Testis (tissue), 3 donors: ENCODE measurements around the gene PET100. TPM values are rescaled to one million over a fixed set of nuclear protein-coding genes. Genes with fewer than 3 reads are reported as not detected.

Experiments used
- DNase-seq: peaks from one replicate; pipeline ENCODE4 v3.0.0-alpha.2; 2019
- H3K27ac ChIP-seq, 2 donors: fragments of 200-600 bp; sonication (generic); one replicate each; pipeline ENCODE4 v1.5.1; 2019
- H3K27me3 ChIP-seq: fragments of 200-600 bp; sonication (generic); one replicate; pipeline ENCODE4 v1.5.1; 2019
- H3K36me3 ChIP-seq: fragments of 200-600 bp; sonication (generic); one replicate; pipeline ENCODE4 v1.5.1; 2017; ENCODE audit warnings: low read depth; ENCODE audit errors: missing control alignments
- H3K4me1 ChIP-seq: fragments of 200-600 bp; sonication (generic); one replicate; pipeline ENCODE4 v1.5.1; 2019
- H3K4me3 ChIP-seq, 2 donors: fragments of 200-600 bp; sonication (generic); one replicate each; pipeline ENCODE4 v1.5.1; 2017 to 2019
- H3K9me3 ChIP-seq: fragments of 200-600 bp; sonication (generic); one replicate; pipeline ENCODE4 v1.5.1; 2017
- POLR2A ChIP-seq: fragments of 450-650 bp; IDR thresholded peaks from one replicate; pipeline ENCODE4 v1.6.1; 2017; ENCODE audit warnings: antibody characterized with exemption, mild to moderate bottlenecking, moderate library complexity
- WGBS, 2 donors: methylation state at CpG; one replicate each; pipeline ENCODE4 v1.1.5; 2018; 5-methylcytosine and 5-hydroxymethylcytosine counted together
- intact Hi-C: fragments of 100-400 bp; cut with DNase I; formaldehyde crosslinking; loops from one replicate; pipeline ENCODE4 v1.15.1; 2023; ENCODE audit warnings: low total_unique reads
- polyA plus RNA-seq: library from polyadenylated mRNA; stranded (reverse); fragments of 350-450 nt; fragmentation: Illumina TruSeq; extraction: RNeasy Lipid Tissue Mini Kit (QIAGEN cat#74804); gene quantifications from one replicate; pipeline ENCODE4 v1.2.3, GENCODE V29; 2014; ENCODE audit warnings: low read depth, low replicate concordance; ENCODE audit not compliant: insufficient read depth
- total RNA-seq, 2 donors: library from RNA; depleted of rRNA; stranded (reverse); fragments of >200 nt; gene quantifications; one replicate each; pipeline ENCODE4 v1.2.3, GENCODE V29; 2016
- TF ChIP-seq, protein P1 (sequence below), 3 experiments: fragments of 450-650 bp in 2 of 3; fragments of 200-600 bp in 1 of 3; sonication (generic) in 1 of 3; IDR thresholded peaks; one replicate each; pipeline ENCODE4 v1.5.1; 2016 to 2019; ENCODE audit warnings: antibody characterized with exemption in 3 of 3, mild to moderate bottlenecking in 2 of 3, moderate library complexity in 1 of 3

Gene PET100
- total and polyA plus RNA-seq, 3 donors from 2014 or later: 25.3 to 64.0 (median 26.9) TPM

DNA sequence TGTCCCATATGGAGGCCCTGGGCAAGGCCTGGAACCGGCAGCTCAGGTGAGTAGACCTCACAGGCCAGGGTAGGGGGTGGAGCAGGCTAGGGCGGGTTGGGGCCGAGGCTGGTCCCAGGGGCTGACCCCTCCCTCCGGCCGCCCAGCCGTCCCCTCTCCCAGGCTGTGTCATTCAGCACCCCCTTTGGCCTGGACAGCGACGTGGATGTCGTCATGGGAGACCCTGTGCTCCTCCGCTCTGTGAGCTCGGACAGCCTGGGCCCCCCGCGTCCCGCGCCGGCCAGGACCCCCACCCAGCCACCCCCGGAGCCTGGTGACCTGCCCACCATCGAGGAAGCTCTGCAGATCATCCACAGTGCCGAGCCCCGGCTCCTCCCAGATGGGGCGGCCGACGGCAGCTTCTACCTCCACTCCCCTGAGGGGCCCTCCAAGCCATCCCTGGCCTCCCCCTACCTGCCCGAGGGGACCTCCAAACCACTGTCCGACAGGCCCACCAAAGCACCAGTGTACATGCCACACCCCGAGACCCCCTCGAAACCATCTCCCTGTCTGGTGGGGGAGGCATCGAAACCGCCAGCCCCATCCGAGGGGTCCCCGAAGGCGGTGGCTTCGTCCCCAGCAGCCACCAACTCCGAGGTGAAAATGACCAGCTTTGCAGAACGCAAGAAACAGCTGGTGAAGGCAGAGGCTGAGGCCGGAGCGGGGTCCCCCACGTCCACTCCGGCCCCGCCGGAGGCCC, 17.9 kb upstream of the PET100 start:
- intact Hi-C loops: no loop called here
- H3K9me3 ChIP-seq: no peaks in the 10 kb centered on the region
- H3K27ac ChIP-seq: no peak overlapping the region
- H3K4me1 ChIP-seq: peaks cover 9% of the 10 kb centered on the region
- no peaks in the 10 kb centered on the region for H3K27me3 ChIP-seq
- TF ChIP-seq POLR2A: no peak
- TF ChIP-seq, protein P1, sequence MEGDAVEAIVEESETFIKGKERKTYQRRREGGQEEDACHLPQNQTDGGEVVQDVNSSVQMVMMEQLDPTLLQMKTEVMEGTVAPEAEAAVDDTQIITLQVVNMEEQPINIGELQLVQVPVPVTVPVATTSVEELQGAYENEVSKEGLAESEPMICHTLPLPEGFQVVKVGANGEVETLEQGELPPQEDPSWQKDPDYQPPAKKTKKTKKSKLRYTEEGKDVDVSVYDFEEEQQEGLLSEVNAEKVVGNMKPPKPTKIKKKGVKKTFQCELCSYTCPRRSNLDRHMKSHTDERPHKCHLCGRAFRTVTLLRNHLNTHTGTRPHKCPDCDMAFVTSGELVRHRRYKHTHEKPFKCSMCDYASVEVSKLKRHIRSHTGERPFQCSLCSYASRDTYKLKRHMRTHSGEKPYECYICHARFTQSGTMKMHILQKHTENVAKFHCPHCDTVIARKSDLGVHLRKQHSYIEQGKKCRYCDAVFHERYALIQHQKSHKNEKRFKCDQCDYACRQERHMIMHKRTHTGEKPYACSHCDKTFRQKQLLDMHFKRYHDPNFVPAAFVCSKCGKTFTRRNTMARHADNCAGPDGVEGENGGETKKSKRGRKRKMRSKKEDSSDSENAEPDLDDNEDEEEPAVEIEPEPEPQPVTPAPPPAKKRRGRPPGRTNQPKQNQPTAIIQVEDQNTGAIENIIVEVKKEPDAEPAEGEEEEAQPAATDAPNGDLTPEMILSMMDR (IDR thresholded peaks at IDR 0.05): no peak
- DNase-seq: no peak
- H3K4me3 ChIP-seq: no peak overlapping the region
- WGBS, 2 donors: 58 to 68% methylated on average over 28 to 41 of the region's 41 CpGs
- no peaks in the 10 kb centered on the region for H3K36me3 ChIP-seq

DNA sequence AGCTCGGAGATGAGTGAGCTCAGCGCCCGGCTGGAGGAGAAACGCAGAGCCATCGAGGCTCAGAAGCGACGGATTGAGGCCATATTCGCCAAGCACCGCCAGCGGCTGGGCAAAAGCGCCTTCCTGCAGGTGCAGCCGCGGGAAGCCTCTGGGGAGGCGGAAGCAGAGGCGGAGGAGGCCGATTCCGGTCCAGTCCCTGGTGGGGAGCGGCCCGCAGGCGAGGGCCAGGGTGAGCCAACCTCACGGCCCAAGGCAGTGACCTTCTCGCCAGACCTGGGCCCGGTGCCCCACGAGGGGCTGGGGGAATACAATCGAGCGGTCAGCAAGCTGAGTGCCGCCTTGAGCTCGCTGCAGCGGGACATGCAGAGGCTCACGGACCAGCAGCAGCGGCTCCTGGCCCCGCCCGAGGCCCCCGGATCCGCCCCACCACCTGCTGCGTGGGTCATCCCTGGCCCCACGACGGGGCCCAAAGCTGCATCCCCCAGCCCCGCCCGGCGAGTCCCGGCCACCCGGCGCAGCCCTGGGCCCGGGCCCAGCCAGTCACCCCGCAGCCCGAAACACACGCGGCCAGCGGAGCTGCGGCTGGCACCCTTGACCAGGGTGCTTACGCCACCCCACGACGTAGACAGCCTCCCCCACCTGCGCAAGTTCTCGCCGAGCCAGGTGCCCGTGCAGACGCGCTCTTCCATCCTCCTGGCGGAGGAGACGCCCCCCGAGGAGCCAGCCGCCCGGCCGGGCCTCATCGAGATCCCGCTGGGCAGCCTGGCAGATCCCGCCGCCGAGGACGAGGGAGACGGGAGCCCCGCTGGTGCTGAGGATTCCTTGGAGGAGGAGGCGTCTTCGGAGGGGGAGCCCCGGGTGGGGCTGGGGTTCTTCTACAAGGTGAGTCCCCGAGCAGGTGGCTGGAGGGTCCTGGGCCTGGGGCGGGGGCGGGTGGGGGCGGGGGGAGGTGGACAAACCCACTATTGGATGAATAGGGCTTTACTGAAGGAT, 17.0 kb upstream of the PET100 start:
- Histone ChIP-seq H3K4me1 (peaks cover 5% of the 10 kb centered on the region), H3K4me3 (no peak overlapping the region), H3K27ac (no peak overlapping the region), H3K9me3 (no peaks in the 10 kb centered on the region), H3K27me3 (no peaks in the 10 kb centered on the region), H3K36me3 (no peaks in the 10 kb centered on the region)
- no peak for TF ChIP-seq POLR2A
- TF ChIP-seq, protein P1 (IDR thresholded peaks at IDR 0.05): no peak
- no peak for DNase-seq
- intact Hi-C loops: no loop called here
- 56 to 78% methylated on average over 22 to 69 of the region's 81 CpGs for WGBS, 2 donors

DNA sequence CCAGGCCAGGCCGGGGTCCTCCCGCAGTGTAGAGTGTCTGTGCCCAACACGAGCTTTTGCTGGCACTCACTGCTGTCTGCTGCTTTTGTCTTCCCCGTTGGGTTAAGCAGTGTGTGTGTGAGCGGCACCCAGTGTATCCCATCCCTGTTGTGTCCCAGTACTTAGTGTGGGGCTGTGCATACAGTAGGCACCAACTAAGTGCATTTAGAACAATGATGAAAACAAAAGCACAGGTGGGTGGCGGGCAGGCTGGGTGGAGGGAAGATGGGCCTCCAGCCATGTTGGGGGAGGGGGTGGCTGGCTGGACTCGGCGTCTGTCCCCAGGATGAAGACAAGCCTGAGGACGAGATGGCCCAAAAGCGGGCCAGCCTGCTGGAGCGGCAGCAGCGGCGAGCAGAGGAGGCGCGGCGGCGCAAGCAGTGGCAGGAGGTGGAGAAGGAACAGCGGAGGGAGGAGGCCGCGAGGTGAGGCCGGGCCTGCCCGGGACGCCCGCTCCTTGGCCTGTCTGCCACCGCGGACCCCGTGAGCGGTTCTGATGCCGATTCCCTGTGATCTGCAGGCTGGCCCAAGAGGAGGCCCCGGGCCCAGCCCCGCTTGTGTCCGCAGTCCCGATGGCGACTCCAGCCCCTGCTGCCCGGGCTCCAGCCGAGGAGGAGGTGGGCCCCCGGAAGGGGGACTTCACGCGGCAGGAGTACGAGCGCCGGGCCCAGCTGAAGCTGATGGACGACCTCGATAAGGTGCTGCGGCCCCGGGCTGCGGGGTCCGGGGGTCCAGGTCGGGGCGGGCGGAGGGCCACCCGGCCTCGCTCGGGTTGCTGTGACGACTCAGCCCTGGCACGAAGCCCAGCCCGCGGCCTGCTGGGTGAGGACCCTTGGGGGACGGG, 14.5 kb upstream of the PET100 start:
- Histone ChIP-seq H3K36me3 (no peaks in the 10 kb centered on the region), H3K9me3 (no peaks in the 10 kb centered on the region), H3K27me3 (no peaks in the 10 kb centered on the region), H3K4me1 (peaks cover 28% of the 10 kb centered on the region), H3K4me3 (no peak overlapping the region), H3K27ac (no peak overlapping the region)
- no peak for TF ChIP-seq POLR2A
- TF ChIP-seq, protein P1 (IDR thresholded peaks at IDR 0.05): no peak
- intact Hi-C loops: no loop called here
- no peak for DNase-seq
- 51 to 78% methylated on average over 16 to 49 of the region's 59 CpGs for WGBS, 2 donors

DNA sequence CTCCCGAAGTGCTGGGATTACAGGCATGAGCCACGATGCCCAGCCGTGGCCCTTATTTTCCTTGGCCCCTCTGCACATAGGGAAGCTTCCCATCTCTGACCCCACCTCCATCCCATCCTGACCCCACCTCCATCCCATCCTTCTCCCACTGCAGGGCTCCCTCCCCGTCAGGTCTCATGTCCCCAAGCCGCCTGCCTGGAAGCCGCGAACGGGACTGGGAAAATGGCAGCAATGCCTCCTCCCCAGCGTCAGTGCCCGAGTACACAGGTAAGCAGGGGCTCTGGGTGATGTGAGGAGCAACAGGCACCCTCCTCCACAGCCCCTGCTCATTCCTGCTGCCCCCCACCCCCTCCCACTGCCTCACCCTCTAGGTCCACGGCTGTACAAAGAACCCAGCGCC, 12.4 kb upstream of the PET100 start:
- WGBS, 2 donors: 87 to 94% methylated on average over 10 to 12 of the region's 12 CpGs
- Histone ChIP-seq H3K9me3 (no peaks in the 10 kb centered on the region), H3K4me1 (peaks cover 32% of the 10 kb centered on the region), H3K4me3 (no peak overlapping the region), H3K27me3 (no peaks in the 10 kb centered on the region), H3K27ac (peak overlapping the region in 1 of 2 donors; percentile 81), H3K36me3 (no peaks in the 10 kb centered on the region)
- no peak for DNase-seq
- intact Hi-C loops: no loop called here
- TF ChIP-seq, protein P1 (IDR thresholded peaks at IDR 0.05): no peak
- no peak for TF ChIP-seq POLR2A
